ENCODE measurements around the gene KCNK17.
"Not testable (repeated sequence)": the region's sequence is repeated elsewhere in the genome, so short reads cannot be mapped to it uniquely, and the experiment has no call there.

Gene KCNK17

DNA sequence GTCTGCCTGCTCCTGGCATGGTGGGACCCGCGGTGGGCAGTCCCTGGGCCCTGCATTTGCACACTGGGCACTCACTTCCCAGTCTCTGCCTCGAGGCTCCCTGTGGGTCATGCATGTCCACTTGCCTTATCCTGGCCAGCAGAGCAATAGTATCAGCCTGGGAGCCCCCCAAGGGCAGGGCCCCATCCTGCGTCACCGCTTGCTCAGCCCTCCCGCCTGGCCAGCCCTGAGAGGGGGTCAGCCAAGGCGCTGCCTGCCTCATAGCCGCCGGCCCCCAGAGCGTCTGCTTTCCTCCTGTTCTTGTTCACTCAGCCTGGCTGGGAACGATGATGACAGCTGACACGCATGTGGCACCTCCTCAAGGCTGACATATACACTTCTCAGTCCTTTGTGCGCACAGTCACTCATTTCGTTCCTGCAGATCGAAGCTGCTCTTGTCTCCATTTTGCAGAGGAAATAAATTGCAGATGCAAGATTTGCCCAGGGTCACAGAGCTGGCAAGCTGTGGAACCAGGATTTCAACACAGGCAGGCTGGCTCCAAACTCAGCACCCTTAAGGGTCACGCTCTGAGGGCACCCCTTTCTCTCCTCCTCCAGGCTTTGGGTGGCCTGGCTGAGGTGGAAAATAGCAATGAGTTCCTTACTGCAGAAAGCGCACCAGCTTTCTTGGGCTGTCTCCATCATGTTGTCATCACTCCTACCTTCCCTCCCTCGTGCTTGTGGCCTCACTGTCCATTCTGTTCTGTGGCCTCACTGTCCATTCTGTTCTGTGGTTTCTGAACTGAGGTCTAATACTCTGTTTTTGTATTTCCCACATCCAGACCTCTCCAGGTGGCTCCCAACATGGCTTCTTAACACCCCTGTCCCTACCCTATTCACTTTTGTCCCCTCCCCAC, 17.2 kb downstream of the KCNK17 start:
- TF ChIP-seq TAF1 (IDR thresholded peaks at IDR 0.05; ENCODE audit: borderline replicate concordance, low read depth, low read length) (no peak), POLR2A (IDR thresholded peaks at IDR 0.05; ENCODE audit: low read depth, low read length) (no peak), POLR2AphosphoS5 (IDR thresholded peaks at IDR 0.05; ENCODE audit: low read depth, low read length) (no peak)
- FAIRE-seq (no peak), DNase-seq (ENCODE audit: insufficient read length) (no peak)

DNA sequence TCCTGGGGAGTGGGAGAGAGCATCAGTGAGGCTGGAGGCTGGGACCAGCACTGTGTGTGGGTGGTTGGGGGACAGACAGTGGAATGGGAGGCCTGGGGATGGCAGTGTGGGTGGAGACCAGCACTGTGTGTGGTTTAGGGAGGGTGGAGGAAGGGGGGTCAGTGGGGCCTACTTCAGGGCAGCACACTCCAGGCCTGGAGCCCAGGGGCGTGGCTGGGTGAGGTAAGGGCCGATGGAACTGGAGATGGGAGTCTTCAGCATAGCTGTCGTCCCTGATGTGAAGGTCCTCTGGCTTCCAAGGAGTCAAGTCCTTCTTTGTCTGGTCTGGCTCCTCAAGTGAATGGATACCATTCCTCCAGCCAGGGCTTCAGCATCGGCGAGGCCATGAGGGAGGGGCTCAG, 18.6 kb downstream of the KCNK17 start:
- FAIRE-seq (no peak), DNase-seq (ENCODE audit: insufficient read length) (no peak)
- TF ChIP-seq POLR2AphosphoS5 (IDR thresholded peaks at IDR 0.05; ENCODE audit: low read depth, low read length) (no peak), TAF1 (IDR thresholded peaks at IDR 0.05; ENCODE audit: borderline replicate concordance, low read depth, low read length) (no peak), POLR2A (IDR thresholded peaks at IDR 0.05; ENCODE audit: low read depth, low read length) (no peak)

DNA sequence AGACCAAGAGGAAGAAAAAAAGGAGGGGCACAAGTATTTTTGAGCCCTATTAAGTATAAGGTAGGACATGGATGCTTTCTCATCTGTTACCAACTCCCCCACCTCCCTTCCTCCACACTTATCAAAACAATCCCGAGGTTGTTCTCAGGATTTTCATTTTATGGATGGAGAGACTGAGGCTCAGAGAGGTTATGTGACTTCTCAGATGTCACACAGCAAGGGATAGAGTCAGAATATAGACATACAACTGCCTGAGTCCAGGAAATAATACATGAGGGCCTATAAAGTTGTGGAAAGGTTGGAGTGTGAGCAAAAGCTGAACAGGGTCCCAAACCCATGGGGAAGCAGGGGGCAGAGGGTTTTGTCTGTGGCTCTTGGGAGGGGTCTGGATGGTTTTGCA, 19.3 kb downstream of the KCNK17 start:
- no peak for TF ChIP-seq POLR2A (IDR thresholded peaks at IDR 0.05; ENCODE audit: low read depth, low read length)
- no peak for TF ChIP-seq TAF1 (IDR thresholded peaks at IDR 0.05; ENCODE audit: borderline replicate concordance, low read depth, low read length)
- TF ChIP-seq POLR2AphosphoS5 (IDR thresholded peaks at IDR 0.05; ENCODE audit: low read depth, low read length): no peak
- DNase-seq (ENCODE audit: insufficient read length): no peak
- no peak for FAIRE-seq

DNA sequence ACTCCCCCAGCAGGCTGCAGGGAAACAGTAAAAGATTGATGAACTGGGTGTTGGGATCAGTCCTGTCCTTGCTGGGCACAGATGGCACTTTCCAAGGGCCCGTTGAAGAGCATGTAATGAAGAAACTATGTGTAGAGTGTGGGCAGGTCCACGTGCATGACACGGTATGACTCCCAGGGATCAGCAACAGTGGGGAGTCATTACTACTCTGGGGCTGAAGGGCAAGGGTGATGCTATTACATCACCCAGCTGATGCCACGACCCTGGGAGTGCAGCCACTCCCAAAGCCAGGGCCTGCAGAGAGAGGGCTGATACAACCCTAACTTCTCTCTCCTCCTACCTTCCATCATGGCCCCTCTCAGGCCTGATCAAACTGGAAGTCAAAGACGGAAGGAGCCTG, 20.1 kb downstream of the KCNK17 start:
- DNase-seq (ENCODE audit: insufficient read length) (no peak), FAIRE-seq (no peak)
- TF ChIP-seq TAF1 (IDR thresholded peaks at IDR 0.05; ENCODE audit: borderline replicate concordance, low read depth, low read length) (no peak), POLR2A (IDR thresholded peaks at IDR 0.05; ENCODE audit: low read depth, low read length) (no peak), POLR2AphosphoS5 (IDR thresholded peaks at IDR 0.05; ENCODE audit: low read depth, low read length) (no peak)

DNA sequence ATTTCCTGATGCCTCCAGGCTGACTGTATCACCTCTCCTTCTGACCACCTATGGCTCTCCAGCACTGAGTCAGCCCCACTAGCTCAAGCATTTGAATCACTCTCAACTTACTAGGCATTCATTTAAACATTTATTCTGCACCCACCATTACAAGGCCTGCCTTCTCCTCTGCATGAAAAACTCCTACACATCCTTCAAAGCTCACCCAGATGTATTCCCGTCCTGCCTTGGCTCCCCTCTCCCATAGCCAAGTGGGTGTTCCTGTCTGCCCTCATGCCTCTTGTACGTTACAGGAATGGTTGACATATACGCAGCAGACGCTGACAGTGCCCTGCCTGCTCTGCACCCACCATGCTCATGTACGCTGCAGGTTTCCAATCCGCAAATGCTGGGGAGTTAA, 21.6 kb downstream of the KCNK17 start:
- FAIRE-seq: no peak

DNA sequence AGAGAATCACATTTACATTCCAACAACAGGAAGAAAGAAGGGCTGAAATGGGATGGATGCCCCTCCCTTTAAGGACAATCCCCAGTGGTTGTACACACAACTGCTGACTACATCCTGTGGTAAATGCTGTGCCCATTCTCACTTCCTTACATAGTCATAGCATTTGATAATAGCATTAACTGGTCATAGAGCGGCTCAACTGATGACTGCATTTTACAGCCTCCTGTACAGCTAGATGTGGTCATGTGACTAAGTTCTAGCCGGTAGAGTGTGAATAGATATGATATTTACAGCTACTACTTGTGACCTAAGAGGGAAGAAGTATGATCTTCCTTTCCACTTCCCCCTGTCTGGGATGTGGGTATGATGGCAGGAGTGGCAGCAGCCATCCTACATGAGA, 24.7 kb downstream of the KCNK17 start:
- TF ChIP-seq TAF1 (IDR thresholded peaks at IDR 0.05; ENCODE audit: borderline replicate concordance, low read depth, low read length) (no peak), POLR2AphosphoS5 (IDR thresholded peaks at IDR 0.05; ENCODE audit: low read depth, low read length) (no peak), POLR2A (IDR thresholded peaks at IDR 0.05; ENCODE audit: low read depth, low read length) (no peak)
- no peak for FAIRE-seq

More for the DNA sequence above, 21.6 kb downstream of the KCNK17 start:
- no peak for DNase-seq (ENCODE audit: insufficient read length)
- no peak for TF ChIP-seq POLR2A (IDR thresholded peaks at IDR 0.05; ENCODE audit: low read depth, low read length)
- TF ChIP-seq POLR2AphosphoS5 (IDR thresholded peaks at IDR 0.05; ENCODE audit: low read depth, low read length): no peak
- no peak for TF ChIP-seq TAF1 (IDR thresholded peaks at IDR 0.05; ENCODE audit: borderline replicate concordance, low read depth, low read length)

DNA sequence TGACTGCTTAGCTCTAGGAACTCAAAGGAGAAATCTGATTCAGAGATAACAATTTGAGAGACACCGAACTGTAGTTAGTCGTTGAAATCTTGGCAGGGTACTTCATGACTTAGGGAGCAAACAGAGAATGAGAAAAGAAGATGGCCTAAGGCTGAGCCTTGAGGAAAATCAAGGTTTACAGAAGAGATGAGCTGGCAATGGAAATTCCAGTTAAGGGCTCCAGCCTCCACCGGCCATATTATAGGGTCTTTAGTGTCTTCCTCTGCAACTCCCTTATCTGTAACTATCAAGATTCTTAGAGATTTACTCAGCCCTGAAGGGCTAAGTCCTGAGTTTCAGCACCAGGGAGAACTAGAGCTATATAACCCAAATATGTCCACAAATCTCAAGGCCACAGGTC, 26.6 kb downstream of the KCNK17 start:
- DNase-seq (ENCODE audit: insufficient read length) (no peak), FAIRE-seq (no peak)
- TF ChIP-seq POLR2AphosphoS5 (IDR thresholded peaks at IDR 0.05; ENCODE audit: low read depth, low read length) (no peak), TAF1 (IDR thresholded peaks at IDR 0.05; ENCODE audit: borderline replicate concordance, low read depth, low read length) (no peak), POLR2A (IDR thresholded peaks at IDR 0.05; ENCODE audit: low read depth, low read length) (no peak)

More for the DNA sequence above, 24.7 kb downstream of the KCNK17 start:
- no peak for DNase-seq (ENCODE audit: insufficient read length)

DNA sequence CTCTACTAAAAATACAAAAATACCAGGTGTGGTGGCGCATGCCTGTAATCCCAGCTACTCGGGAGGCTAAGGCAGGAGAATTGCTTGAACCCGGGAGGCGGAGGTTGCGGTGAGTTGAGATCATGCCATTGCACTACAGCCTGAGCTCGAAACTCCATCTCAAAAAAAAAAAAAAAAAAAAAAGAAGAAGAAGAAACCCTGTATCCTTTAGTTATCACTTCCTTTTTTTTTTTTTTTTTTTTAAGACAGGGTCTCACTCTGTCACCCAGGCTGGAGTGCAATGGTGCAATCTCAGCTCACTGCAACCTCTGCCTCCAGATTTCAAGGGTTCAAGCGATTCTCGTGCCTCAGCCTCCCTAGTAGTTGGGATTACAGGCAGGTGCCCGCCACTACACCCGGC, 27.6 kb downstream of the KCNK17 start:
- not testable (repeated sequence) for DNase-seq (ENCODE audit: insufficient read length); FAIRE-seq

DNA sequence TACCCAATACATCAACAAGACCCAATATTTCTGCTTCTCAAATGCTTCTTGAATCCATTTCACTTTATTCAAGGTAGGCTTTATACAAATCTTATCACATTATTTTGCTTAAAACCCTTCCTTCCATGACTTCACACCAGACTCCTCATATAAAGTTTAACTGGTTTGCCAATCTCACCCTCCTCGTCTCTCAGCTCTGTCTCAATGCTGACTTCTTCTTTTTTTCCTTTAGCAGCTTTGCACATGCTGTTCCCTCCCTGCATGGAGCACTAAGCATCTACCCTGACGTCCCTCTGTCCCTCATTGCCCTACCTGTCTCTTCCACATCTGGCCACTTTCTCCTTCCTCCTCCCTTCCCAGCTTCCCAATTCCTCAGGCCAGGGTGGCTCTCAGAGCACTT, 31.4 kb downstream of the KCNK17 start:
- TF ChIP-seq TAF1 (IDR thresholded peaks at IDR 0.05; ENCODE audit: borderline replicate concordance, low read depth, low read length) (no peak), POLR2AphosphoS5 (IDR thresholded peaks at IDR 0.05; ENCODE audit: low read depth, low read length) (no peak), POLR2A (IDR thresholded peaks at IDR 0.05; ENCODE audit: low read depth, low read length) (no peak)
- FAIRE-seq (no peak), DNase-seq (ENCODE audit: insufficient read length) (no peak)

DNA sequence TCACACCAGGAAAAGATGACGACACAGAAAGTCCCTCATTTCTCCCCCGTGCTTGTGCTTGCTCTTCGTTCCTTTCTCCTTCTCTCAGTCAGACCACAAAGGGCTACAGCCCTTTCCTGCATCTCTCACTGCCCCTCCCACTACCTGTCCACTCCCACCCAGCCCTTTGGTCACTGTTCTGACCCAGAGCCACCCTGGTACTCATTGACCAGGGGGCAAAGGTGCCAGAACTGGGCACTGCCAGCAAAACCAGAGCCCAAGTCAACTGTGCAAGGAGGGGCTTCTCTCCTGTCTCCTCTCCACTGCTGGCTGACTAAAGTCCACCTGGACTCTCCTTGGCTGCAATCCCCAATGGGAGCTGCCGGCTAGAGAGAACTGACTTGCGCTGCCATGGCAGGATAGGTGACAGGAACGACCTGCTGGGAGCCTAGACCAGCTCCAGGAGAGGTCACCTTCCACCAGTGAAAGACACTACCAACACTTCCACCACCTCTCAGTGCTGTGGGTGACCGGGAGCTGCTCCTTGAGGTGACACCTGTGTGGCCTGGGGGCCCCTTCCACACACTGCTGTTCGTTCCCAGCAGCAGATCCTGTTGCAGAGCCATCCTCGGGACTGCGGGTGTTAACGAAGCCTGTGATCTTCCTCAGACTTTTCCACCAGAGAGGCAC, 32.8 kb downstream of the KCNK17 start:
- TF ChIP-seq POLR2AphosphoS5 (IDR thresholded peaks at IDR 0.05; ENCODE audit: low read depth, low read length) (no peak), TAF1 (IDR thresholded peaks at IDR 0.05; ENCODE audit: borderline replicate concordance, low read depth, low read length) (no peak), POLR2A (IDR thresholded peaks at IDR 0.05; ENCODE audit: low read depth, low read length) (no peak)
- no peak for DNase-seq (ENCODE audit: insufficient read length)
- FAIRE-seq: no peak

DNA sequence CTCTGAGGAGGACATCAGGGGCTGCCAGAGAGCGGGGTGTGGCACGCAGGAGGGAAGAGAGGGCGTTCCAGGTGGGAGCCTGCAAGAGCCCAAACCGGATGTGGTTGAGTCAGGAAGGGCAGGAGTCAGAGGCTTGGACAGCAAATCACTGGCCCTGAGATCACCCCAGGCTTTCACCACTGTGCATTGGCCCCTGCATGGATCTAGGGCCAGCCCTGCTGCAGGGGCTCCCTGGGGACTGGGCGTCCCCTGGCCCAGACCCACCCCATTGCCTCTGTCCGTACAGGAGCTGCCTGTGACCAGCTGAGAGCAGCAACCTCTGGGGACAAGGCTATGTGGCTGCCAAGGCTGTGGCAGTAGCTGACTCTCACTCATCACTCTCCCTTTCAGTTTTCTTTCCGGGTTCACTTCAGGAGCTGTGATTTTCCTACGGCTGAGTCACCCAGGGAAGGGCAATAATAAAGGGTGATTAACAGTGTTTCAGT, 33.9 kb downstream of the KCNK17 start:
- DNase-seq (ENCODE audit: insufficient read length) (no peak), FAIRE-seq (no peak)
- no peak for TF ChIP-seq TAF1 (IDR thresholded peaks at IDR 0.05; ENCODE audit: borderline replicate concordance, low read depth, low read length)
- no peak for TF ChIP-seq POLR2AphosphoS5 (IDR thresholded peaks at IDR 0.05; ENCODE audit: low read depth, low read length)
- TF ChIP-seq POLR2A (IDR thresholded peaks at IDR 0.05; ENCODE audit: low read depth, low read length): no peak

DNA sequence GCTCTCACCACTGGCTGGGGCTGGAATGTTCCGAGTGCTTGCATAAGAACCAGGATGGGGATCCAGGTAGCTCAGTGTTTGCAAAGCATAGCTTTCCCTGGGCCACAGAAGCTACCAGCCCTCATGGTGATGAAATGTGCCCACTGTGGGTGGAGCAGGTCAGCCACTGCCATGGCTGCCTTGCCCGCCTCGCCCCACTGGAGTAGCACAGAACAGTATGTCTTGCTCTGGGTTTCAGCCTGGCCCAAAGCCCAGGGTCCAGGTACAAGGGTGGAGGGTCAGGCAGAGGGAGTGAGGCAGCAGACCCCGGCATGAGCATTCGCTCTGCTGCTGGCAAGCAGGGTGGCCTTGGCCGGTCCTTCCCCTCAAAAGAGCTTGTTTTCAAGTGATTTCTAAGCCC, 34.7 kb downstream of the KCNK17 start:
- DNase-seq (ENCODE audit: insufficient read length) (no peak), FAIRE-seq (no peak)
- no peak for TF ChIP-seq POLR2A (IDR thresholded peaks at IDR 0.05; ENCODE audit: low read depth, low read length)
- TF ChIP-seq POLR2AphosphoS5 (IDR thresholded peaks at IDR 0.05; ENCODE audit: low read depth, low read length): no peak
- TF ChIP-seq TAF1 (IDR thresholded peaks at IDR 0.05; ENCODE audit: borderline replicate concordance, low read depth, low read length): no peak

Measured in GM12892 (cell line).